ENCODE results near the gene RABEP1.
"Not testable (repeated sequence)": the region's sequence is repeated elsewhere in the genome, so short reads cannot be mapped to it uniquely, and the experiment has no call there.

Gene RABEP1

GRCh38 chr17:5281814-5282641 lies at the start of gene RABEP1:
TSS of gene RABEP1 (plus strand) at chr17:5282284. CDS start at chr17:5282487, 203 bp downstream.
- DNase-seq (ENCODE audit: insufficient read length, low spot score) (peak; percentile 91), FAIRE-seq (peak; percentile 81)

- not testable (repeated sequence) for FAIRE-seq
These were observed 48.6 kb upstream of the RABEP1 start for GRCh38 chr17:5233492-5233891.

GRCh38 chr17:5234645-5235576 lies 47.2 kb upstream of the RABEP1 start, which contains the start of gene SCIMP:
TSS of gene SCIMP (minus strand) at chr17:5234860. CDS start at chr17:5234755, 105 bp downstream.
- DNase-seq (ENCODE audit: insufficient read length, low spot score) (no peak), FAIRE-seq (peak; percentile 98)

More at GRCh38 chr17:5233492-5233891, 48.6 kb upstream of the RABEP1 start:
- DNase-seq (ENCODE audit: insufficient read length, low spot score): not testable (repeated sequence)

- FAIRE-seq (no peak), DNase-seq (ENCODE audit: insufficient read length, low spot score) (no peak)
These were observed 45.0 kb upstream of the RABEP1 start for GRCh38 chr17:5236938-5237540.

GRCh38 chr17:5237541-5238016 lies 44.5 kb upstream of the RABEP1 start:
- DNase-seq (ENCODE audit: insufficient read length, low spot score): no peak
- peak; percentile 98 for FAIRE-seq

- no peak for FAIRE-seq
- no peak for DNase-seq (ENCODE audit: insufficient read length, low spot score)
These were observed 43.8 kb upstream of the RABEP1 start for GRCh38 chr17:5238333-5238732.

GRCh38 chr17:5239769-5240168 lies 42.3 kb upstream of the RABEP1 start:
- not testable (repeated sequence) for DNase-seq (ENCODE audit: insufficient read length, low spot score); FAIRE-seq

- FAIRE-seq (peak; percentile 88), DNase-seq (ENCODE audit: insufficient read length, low spot score) (no peak)
These were observed 40.0 kb upstream of the RABEP1 start for GRCh38 chr17:5241861-5242671.

- no peak for DNase-seq (ENCODE audit: insufficient read length, low spot score)
- no peak for FAIRE-seq
These were observed 34.5 kb upstream of the RABEP1 start for GRCh38 chr17:5247621-5248020.

GRCh38 chr17:5248821-5249479 lies 33.1 kb upstream of the RABEP1 start:
- DNase-seq (ENCODE audit: insufficient read length, low spot score): no peak

GRCh38 chr17:5249615-5250014 lies 32.5 kb upstream of the RABEP1 start:
- no peak for DNase-seq (ENCODE audit: insufficient read length, low spot score)
- FAIRE-seq: peak; percentile 85

More at GRCh38 chr17:5248821-5249479, 33.1 kb upstream of the RABEP1 start:
- no peak for FAIRE-seq

- DNase-seq (ENCODE audit: insufficient read length, low spot score) (no peak), FAIRE-seq (no peak)
These were observed 27.7 kb upstream of the RABEP1 start for GRCh38 chr17:5254414-5254813.

GRCh38 chr17:5254903-5255521 lies 27.1 kb upstream of the RABEP1 start:
- peak; percentile 46 for DNase-seq (ENCODE audit: insufficient read length, low spot score)
- peak; percentile 94 for FAIRE-seq

GRCh38 chr17:5257124-5257523 lies 25.0 kb upstream of the RABEP1 start:
- no peak for FAIRE-seq

GRCh38 chr17:5260542-5260941 lies 21.5 kb upstream of the RABEP1 start:
- DNase-seq (ENCODE audit: insufficient read length, low spot score) (no peak), FAIRE-seq (no peak)

More at GRCh38 chr17:5257124-5257523, 25.0 kb upstream of the RABEP1 start:
- DNase-seq (ENCODE audit: insufficient read length, low spot score): no peak

GRCh38 chr17:5262416-5262991 lies 19.6 kb upstream of the RABEP1 start:
- DNase-seq (ENCODE audit: insufficient read length, low spot score): no peak
- peak; percentile 42 for FAIRE-seq

GRCh38 chr17:5263441-5263840 lies 18.6 kb upstream of the RABEP1 start:
- FAIRE-seq: no peak
- no peak for DNase-seq (ENCODE audit: insufficient read length, low spot score)

GRCh38 chr17:5264893-5265292 lies 17.2 kb upstream of the RABEP1 start:
- DNase-seq (ENCODE audit: insufficient read length, low spot score) (no peak), FAIRE-seq (no peak)

All from GM19239 (cell line).